Coronary artery (tissue), 2 donors: ENCODE results near the gene CASK.

Experiments used
- DNase-seq: peaks from one replicate; pipeline ENCODE4 v3.0.0-alpha.2; 2017; ENCODE audit warnings: low spot score
- H3K27ac ChIP-seq, 2 donors: fragments of 200-600 bp; sonication (generic); one replicate each; pipeline ENCODE4 v1.5.1; 2016 to 2019
- H3K4me3 ChIP-seq: fragments of 200-600 bp; sonication (generic); 2 replicates; pipeline ENCODE4 v1.5.1; 2016; ENCODE audit warnings: mild to moderate bottlenecking, moderate library complexity
- TF ChIP-seq, protein P1 (sequence below): fragments of 200-600 bp; sonication (generic); IDR thresholded peaks from one replicate; pipeline ENCODE4 v1.5.1; 2019; ENCODE audit warnings: antibody characterized with exemption

The CASK gene

GRCh38 chrX:41630091-41630490 is 293.3 kb downstream of the CASK start:
- TF ChIP-seq, protein P1, sequence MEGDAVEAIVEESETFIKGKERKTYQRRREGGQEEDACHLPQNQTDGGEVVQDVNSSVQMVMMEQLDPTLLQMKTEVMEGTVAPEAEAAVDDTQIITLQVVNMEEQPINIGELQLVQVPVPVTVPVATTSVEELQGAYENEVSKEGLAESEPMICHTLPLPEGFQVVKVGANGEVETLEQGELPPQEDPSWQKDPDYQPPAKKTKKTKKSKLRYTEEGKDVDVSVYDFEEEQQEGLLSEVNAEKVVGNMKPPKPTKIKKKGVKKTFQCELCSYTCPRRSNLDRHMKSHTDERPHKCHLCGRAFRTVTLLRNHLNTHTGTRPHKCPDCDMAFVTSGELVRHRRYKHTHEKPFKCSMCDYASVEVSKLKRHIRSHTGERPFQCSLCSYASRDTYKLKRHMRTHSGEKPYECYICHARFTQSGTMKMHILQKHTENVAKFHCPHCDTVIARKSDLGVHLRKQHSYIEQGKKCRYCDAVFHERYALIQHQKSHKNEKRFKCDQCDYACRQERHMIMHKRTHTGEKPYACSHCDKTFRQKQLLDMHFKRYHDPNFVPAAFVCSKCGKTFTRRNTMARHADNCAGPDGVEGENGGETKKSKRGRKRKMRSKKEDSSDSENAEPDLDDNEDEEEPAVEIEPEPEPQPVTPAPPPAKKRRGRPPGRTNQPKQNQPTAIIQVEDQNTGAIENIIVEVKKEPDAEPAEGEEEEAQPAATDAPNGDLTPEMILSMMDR = no peak
- no peak overlapping the region for H3K27ac ChIP-seq
- no peak for DNase-seq
- no peak overlapping the region for H3K4me3 ChIP-seq

GRCh38 chrX:41629539-41629938 is 293.8 kb downstream of the CASK start:
- no peak for DNase-seq
- TF ChIP-seq, protein P1 = no peak
- H3K27ac ChIP-seq = no peak overlapping the region
- H3K4me3 ChIP-seq = no peak overlapping the region

DNA sequence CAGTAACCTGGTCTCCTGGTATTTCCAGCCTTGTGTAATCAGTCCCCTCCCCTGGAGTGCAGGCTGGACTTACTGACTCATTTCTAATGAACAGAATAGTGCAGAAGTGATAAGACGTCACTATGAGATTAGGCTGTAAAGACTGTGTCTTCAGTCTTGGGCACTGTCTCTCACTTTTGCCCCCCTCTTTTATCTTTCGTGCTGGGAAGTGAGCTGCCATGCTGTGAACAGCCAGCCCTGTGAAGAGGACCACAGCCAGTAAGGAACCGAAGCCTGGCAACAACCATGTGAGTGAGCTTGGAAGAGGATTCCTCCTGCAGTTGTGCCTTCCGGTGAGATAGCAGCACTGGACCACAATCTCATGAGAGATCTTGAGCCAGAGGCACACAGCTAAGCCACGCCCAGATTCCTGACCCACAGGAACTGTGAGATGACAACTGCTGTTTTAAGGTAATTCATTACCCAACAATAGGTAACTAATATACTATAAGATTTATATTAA is 302.1 kb downstream of the CASK start:
- Histone ChIP-seq H3K27ac (peak overlapping the region; percentile 35 to 63), H3K4me3 (peak overlapping the region; percentile 11)
- TF ChIP-seq, protein P1 = no peak
- no peak for DNase-seq

DNA sequence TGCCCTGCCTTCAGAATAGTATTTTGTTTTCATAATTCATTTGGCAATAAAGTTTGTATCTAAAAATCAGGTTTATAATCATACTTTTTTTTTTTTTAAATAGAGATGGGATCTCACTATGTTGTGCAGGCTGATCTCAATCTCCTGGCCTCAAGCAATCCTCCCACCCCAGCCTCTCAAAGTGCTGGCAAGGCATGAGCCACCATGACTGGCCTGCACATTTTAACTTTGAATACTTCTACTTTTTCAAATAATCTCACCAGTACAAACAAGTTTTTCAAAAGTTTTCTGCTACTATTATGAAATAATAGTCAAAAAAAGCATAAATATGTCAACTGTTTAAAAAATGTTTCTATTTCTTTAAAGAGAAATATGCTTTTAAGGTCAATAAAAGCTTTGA is 304.1 kb downstream of the CASK start:
- DNase-seq = no peak
- TF ChIP-seq, protein P1 = no peak
- H3K27ac ChIP-seq = no peak overlapping the region
- no peak overlapping the region for H3K4me3 ChIP-seq

DNA sequence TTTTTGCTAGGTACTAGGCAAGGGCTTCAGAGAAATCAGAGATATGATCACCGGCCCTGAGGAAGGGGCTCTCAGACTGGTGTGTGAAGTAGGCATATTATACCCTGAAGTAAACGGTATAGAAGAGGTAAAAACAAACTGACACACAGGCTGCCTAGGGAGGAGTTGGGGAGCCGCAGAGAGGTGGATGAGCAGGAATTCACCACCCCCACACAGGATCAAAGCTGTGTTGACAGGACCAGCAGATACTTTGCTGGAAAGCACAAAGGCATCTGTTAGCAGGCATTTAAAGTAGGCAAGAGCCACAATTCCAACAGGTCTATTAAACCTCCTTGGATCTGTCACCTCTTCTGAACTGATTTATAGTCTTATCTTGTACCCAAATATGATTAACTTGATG is 306.4 kb downstream of the CASK start:
- DNase-seq = no peak
- no peak overlapping the region for H3K4me3 ChIP-seq
- H3K27ac ChIP-seq = no peak overlapping the region
- TF ChIP-seq, protein P1 = no peak

DNA sequence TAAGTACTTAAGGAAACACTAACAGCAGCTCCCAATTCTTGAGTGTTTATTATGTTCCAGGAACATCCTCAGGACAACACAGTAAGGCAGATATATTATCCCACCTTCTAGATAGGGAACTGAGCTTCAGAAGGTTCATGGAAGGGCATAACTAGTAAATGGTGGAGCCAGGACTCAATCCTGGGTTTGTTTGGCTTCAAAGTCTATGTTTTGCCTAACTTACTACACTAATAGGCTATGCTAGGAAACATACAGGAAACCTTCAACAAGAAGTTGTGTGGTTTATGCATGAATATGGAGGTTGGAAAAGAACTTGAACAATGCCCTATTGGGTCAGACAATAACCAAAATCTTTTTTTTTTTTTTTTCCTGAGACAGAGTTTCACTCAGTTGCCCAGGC is 307.1 kb downstream of the CASK start:
- TF ChIP-seq, protein P1 = no peak
- no peak overlapping the region for H3K4me3 ChIP-seq
- H3K27ac ChIP-seq = no peak overlapping the region
- no peak for DNase-seq

DNA sequence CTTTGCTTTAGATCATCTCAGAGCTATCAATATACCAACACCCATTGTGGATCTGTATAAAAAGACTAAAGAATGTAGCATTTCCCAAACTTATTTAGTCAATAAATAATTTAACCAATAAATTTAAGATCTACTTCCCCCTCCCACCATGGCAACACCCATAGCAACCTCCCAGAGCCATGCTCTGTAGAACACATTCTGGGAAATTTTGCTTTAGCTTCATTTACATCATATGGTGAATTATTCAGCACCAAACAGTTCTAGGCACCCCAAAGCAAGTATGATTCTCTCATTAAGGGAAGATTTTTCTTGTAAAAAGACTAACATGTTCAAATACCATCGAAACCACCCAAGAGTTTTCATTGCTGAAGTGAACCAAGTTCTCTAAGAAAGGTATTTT is 315.1 kb downstream of the CASK start:
- DNase-seq = no peak
- TF ChIP-seq, protein P1 = no peak
- no peak overlapping the region for H3K27ac ChIP-seq
- H3K4me3 ChIP-seq = no peak overlapping the region
